HG03558 (cell line): Measurements from ENCODE around the gene CCDC148.
"Not testable (repeated sequence)": the region's sequence is repeated elsewhere in the genome, so short reads cannot be mapped to it uniquely, and the experiment has no call there.

Source experiments
- ATAC-seq: cut with Tn5 transposase; IDR thresholded peaks from one replicate; pipeline ENCODE4 v1.9.1; 2021; ENCODE audit warnings: moderate number of reproducible peaks; ENCODE audit not compliant: unreplicated experiment; ENCODE audit errors: extremely low read depth

CCDC148 gene

GRCh38 chr2:158312981-158313380 is 143.6 kb downstream of the CCDC148 start:
- no peak for ATAC-seq

GRCh38 chr2:158310407-158310806 is 146.1 kb downstream of the CCDC148 start:
- ATAC-seq = not testable (repeated sequence)

GRCh38 chr2:158305501-158305900 is 151.1 kb downstream of the CCDC148 start:
- ATAC-seq = no peak

GRCh38 chr2:158300394-158300793 is 156.2 kb downstream of the CCDC148 start:
- no peak for ATAC-seq

- ATAC-seq = no peak
Observed at GRCh38 chr2:158297606-158298005, 158.9 kb downstream of the CCDC148 start.

GRCh38 chr2:158297120-158297519 is 159.4 kb downstream of the CCDC148 start:
- ATAC-seq = no peak

GRCh38 chr2:158293722-158294121 is 162.8 kb downstream of the CCDC148 start:
- no peak for ATAC-seq

- no peak for ATAC-seq
Observed at GRCh38 chr2:158291544-158292180, 164.9 kb downstream of the CCDC148 start.

GRCh38 chr2:158290225-158290624 is 166.3 kb downstream of the CCDC148 start:
- no peak for ATAC-seq

GRCh38 chr2:158276619-158277471 is 179.7 kb downstream of the CCDC148 start:
- ATAC-seq = no peak

- ATAC-seq = no peak
Observed at GRCh38 chr2:158273791-158274190, 182.8 kb downstream of the CCDC148 start.

GRCh38 chr2:158270536-158270935 is 186.0 kb downstream of the CCDC148 start:
- no peak for ATAC-seq

- ATAC-seq = no peak
Observed at GRCh38 chr2:158269143-158269542, 187.4 kb downstream of the CCDC148 start.

- ATAC-seq = no peak
Observed at GRCh38 chr2:158266111-158266510, 190.4 kb downstream of the CCDC148 start.

GRCh38 chr2:158255257-158255656 is 201.3 kb downstream of the CCDC148 start:
- ATAC-seq = no peak

GRCh38 chr2:158253170-158253569 is 203.4 kb downstream of the CCDC148 start:
- ATAC-seq = no peak

GRCh38 chr2:158251356-158251755 is 205.2 kb downstream of the CCDC148 start:
- ATAC-seq = no peak

- no peak for ATAC-seq
Observed at GRCh38 chr2:158243392-158243791, 213.2 kb downstream of the CCDC148 start.

GRCh38 chr2:158242280-158242679 is 214.3 kb downstream of the CCDC148 start:
- ATAC-seq = no peak

GRCh38 chr2:158240975-158241374 is 215.6 kb downstream of the CCDC148 start:
- ATAC-seq = no peak

- ATAC-seq = no peak
Observed at GRCh38 chr2:158239271-158239670, 217.3 kb downstream of the CCDC148 start.

GRCh38 chr2:158234497-158234896 is 222.1 kb downstream of the CCDC148 start:
- no peak for ATAC-seq
